ENCODE data around the gene C3orf80.

C3orf80 gene

DNA sequence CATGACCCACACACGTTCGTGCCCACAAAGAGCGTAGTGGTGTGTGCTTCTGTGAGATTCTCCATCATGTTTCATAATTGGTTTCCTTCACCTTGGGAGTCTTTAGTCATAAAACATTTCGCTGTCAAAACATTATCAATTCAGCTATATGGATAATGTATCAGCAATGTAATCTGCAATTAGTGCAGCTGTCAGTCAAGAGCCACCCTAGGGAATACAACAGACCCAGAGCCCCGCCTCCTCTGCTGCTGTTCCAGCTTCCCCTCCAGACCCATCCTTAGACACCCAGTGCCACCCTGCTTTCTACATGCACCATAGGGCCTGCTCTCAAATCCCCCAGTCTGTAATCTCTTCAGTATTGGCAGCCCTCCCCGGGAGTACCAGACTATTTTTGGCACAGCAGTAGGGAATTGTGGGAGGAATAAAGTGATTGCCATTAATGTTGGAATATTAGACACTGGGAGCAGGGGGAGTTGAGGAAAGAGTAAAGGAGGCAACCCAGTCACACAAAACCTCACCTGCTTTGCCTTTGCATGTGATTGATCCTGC lies 31.5 kb upstream of the C3orf80 start:
- TF ChIP-seq POLR2AphosphoS5 (IDR thresholded peaks at IDR 0.05; ENCODE audit: low read depth): no peak
- TF ChIP-seq, protein P1, sequence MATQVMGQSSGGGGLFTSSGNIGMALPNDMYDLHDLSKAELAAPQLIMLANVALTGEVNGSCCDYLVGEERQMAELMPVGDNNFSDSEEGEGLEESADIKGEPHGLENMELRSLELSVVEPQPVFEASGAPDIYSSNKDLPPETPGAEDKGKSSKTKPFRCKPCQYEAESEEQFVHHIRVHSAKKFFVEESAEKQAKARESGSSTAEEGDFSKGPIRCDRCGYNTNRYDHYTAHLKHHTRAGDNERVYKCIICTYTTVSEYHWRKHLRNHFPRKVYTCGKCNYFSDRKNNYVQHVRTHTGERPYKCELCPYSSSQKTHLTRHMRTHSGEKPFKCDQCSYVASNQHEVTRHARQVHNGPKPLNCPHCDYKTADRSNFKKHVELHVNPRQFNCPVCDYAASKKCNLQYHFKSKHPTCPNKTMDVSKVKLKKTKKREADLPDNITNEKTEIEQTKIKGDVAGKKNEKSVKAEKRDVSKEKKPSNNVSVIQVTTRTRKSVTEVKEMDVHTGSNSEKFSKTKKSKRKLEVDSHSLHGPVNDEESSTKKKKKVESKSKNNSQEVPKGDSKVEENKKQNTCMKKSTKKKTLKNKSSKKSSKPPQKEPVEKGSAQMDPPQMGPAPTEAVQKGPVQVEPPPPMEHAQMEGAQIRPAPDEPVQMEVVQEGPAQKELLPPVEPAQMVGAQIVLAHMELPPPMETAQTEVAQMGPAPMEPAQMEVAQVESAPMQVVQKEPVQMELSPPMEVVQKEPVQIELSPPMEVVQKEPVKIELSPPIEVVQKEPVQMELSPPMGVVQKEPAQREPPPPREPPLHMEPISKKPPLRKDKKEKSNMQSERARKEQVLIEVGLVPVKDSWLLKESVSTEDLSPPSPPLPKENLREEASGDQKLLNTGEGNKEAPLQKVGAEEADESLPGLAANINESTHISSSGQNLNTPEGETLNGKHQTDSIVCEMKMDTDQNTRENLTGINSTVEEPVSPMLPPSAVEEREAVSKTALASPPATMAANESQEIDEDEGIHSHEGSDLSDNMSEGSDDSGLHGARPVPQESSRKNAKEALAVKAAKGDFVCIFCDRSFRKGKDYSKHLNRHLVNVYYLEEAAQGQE (IDR thresholded peaks at IDR 0.05; ENCODE audit: insufficient replicate concordance, low read depth): no peak
- TF ChIP-seq, protein P2, sequence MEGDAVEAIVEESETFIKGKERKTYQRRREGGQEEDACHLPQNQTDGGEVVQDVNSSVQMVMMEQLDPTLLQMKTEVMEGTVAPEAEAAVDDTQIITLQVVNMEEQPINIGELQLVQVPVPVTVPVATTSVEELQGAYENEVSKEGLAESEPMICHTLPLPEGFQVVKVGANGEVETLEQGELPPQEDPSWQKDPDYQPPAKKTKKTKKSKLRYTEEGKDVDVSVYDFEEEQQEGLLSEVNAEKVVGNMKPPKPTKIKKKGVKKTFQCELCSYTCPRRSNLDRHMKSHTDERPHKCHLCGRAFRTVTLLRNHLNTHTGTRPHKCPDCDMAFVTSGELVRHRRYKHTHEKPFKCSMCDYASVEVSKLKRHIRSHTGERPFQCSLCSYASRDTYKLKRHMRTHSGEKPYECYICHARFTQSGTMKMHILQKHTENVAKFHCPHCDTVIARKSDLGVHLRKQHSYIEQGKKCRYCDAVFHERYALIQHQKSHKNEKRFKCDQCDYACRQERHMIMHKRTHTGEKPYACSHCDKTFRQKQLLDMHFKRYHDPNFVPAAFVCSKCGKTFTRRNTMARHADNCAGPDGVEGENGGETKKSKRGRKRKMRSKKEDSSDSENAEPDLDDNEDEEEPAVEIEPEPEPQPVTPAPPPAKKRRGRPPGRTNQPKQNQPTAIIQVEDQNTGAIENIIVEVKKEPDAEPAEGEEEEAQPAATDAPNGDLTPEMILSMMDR (IDR thresholded peaks at IDR 0.05; ENCODE audit: insufficient read depth, low read length): no peak
- H3K4me3 ChIP-seq (replicated peaks; ENCODE audit: insufficient read depth, low read length): no peak overlapping the region
- H3K27ac ChIP-seq (replicated peaks): no peak overlapping the region
- DNase-seq (ENCODE audit: low read depth in 1 of 2, low spot score in 1 of 2): no peak
- no peaks in the 10 kb centered on the region for H3K27me3 ChIP-seq (ENCODE audit: insufficient read depth, poor library complexity, severe bottlenecking)

DNA sequence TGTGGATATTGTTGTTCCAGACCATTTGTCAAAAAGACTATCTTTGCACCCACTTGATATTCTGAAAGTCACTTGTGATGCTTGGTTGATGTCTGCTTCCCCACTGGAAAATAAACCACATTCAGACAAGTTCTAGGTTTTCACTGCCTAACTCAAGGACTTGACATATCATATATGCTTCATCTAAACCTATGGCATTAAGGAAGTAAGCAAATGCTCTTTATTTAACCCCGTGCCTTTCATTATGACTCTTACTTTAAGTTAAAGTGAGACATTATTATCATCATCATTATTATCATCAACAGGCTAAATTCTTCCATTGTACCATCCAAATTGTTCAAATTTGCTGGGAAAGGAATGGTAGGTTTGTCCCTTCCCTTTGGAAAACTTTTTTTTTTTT lies 30.8 kb upstream of the C3orf80 start:
- no peaks in the 10 kb centered on the region for H3K27me3 ChIP-seq (ENCODE audit: insufficient read depth, poor library complexity, severe bottlenecking)
- TF ChIP-seq SPI1 (IDR thresholded peaks at IDR 0.05; ENCODE audit: borderline replicate concordance, low read depth) (no peak), POLR2AphosphoS5 (IDR thresholded peaks at IDR 0.05; ENCODE audit: low read depth) (no peak), GABPA (IDR thresholded peaks at IDR 0.05; ENCODE audit: low read depth) (no peak)
- TF ChIP-seq, protein P1 (IDR thresholded peaks at IDR 0.05; ENCODE audit: insufficient replicate concordance, low read depth): no peak
- TF ChIP-seq, protein P2 (IDR thresholded peaks at IDR 0.05; ENCODE audit: insufficient read depth, low read length): no peak
- no peak for DNase-seq (ENCODE audit: low read depth in 1 of 2, low spot score in 1 of 2)
- H3K4me3 ChIP-seq (replicated peaks; ENCODE audit: insufficient read depth, low read length): no peak overlapping the region
- H3K27ac ChIP-seq (replicated peaks): no peak overlapping the region

DNA sequence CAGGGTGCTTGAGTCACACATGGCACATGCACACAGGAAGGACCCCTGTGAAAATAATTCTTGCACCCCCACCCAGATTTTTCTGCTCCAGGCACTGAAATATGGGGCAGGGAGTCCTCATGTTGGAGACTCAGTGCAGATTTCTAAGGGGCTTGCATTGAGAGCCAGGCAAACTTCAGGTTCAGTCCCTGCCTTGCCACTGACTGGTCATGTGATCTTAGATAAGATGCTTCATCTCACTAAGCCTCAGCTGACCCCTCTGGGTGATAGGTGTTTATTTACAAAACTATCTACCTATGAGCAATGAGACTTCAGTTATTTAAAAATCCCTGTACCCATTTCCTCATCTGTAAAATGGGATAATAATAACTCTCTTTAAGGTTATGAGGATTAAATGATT lies 30.1 kb upstream of the C3orf80 start:
- Histone ChIP-seq H3K27ac (replicated peaks) (no peak overlapping the region), H3K27me3 (ENCODE audit: insufficient read depth, poor library complexity, severe bottlenecking) (no peaks in the 10 kb centered on the region), H3K4me3 (replicated peaks; ENCODE audit: insufficient read depth, low read length) (no peak overlapping the region)
- TF ChIP-seq, protein P1 (IDR thresholded peaks at IDR 0.05; ENCODE audit: insufficient replicate concordance, low read depth): no peak
- TF ChIP-seq, protein P2 (IDR thresholded peaks at IDR 0.05; ENCODE audit: insufficient read depth, low read length): no peak
- TF ChIP-seq SPI1 (IDR thresholded peaks at IDR 0.05; ENCODE audit: borderline replicate concordance, low read depth) (no peak), POLR2AphosphoS5 (IDR thresholded peaks at IDR 0.05; ENCODE audit: low read depth) (no peak), GABPA (IDR thresholded peaks at IDR 0.05; ENCODE audit: low read depth) (no peak)
- no peak for DNase-seq (ENCODE audit: low read depth in 1 of 2, low spot score in 1 of 2)

All from HL-60 (cell line).